Heart right ventricle (tissue), 16 donors: ENCODE data around the gene ADGRL3. TPM values are rescaled to one million over a fixed set of nuclear protein-coding genes. Genes with fewer than 3 reads are reported as not detected.

Experiments used
- ATAC-seq, 8 donors: fragments of 200-7000 bp; cut with Tn5 transposase; one replicate each; pipeline ENCODE4 v1.9.1; 2020; ENCODE audit warnings: mild to moderate bottlenecking in 8 of 8, moderate library complexity in 8 of 8, moderate number of reproducible peaks in 1 of 8
- DNase-seq, 2 donors: peaks; one replicate each; pipeline ENCODE4 v3.0.0-alpha.2; 2020
- H3K27ac ChIP-seq, 10 donors: fragments of 200-600 bp; sonication (generic) in 2 of 10; one replicate each; pipeline versions ENCODE4 v1.5.0 to v1.8.0; 2020 to 2022; ENCODE audit warnings: mild to moderate bottlenecking in 3 of 10
- H3K27me3 ChIP-seq, 7 donors: fragments of 200-600 bp; one replicate each; pipeline ENCODE4 v1.8.0; 2021 to 2022; ENCODE audit warnings: mild to moderate bottlenecking in 2 of 7
- H3K36me3 ChIP-seq, 9 donors: fragments of 200-600 bp; sonication (generic) in 1 of 9; one replicate each; pipeline versions ENCODE4 v1.5.0 to v1.8.0; 2020 to 2022; ENCODE audit warnings: mild to moderate bottlenecking in 2 of 9
- H3K4me1 ChIP-seq, 9 donors: fragments of 200-600 bp; sonication (generic) in 1 of 9; one replicate each; pipeline versions ENCODE4 v1.5.0 to v1.8.0; 2020 to 2022; ENCODE audit warnings: mild to moderate bottlenecking in 4 of 9
- H3K4me3 ChIP-seq, 10 donors: fragments of 200-600 bp; sonication (generic) in 2 of 10; one replicate each; pipeline versions ENCODE4 v1.5.0 to v1.8.0; 2020 to 2022; ENCODE audit warnings: mild to moderate bottlenecking in 7 of 10, moderate library complexity in 2 of 10
- H3K9me3 ChIP-seq, 11 donors: fragments of 200-600 bp in 10 of 11; sonication (generic) in 2 of 11; one replicate each; pipeline versions ENCODE4 v1.5.0 to v1.8.0; 2013 to 2022; ENCODE audit warnings: mild to moderate bottlenecking in 2 of 11, control low read depth in 1 of 11, moderate library complexity in 1 of 11
- WGBS, 2 donors: extraction: QIAGEN DNeasy Blood & Tissue Kit; methylation state at CpG; one replicate each; pipeline ENCODE4 v1.1.7; 2013; ENCODE audit warnings: inconsistent platforms in 1 of 2; 5-methylcytosine and 5-hydroxymethylcytosine counted together
- intact Hi-C, 10 donors: fragments of 100-400 bp; cut with DNase I; formaldehyde crosslinking; loops; one replicate each; pipeline versions ENCODE4 v1.11.1 to v1.14.2; 2022
- polyA plus RNA-seq, 2 donors: library from polyadenylated mRNA; stranded (reverse); fragments of 200-250 nt; gene quantifications; one replicate each; pipeline ENCODE4 v1.2.3, GENCODE V29; 2013
- total RNA-seq, 10 donors: library from RNA; stranded (reverse); fragmentation: NEBNext Ultra II Directional in 3 of 10; extraction: Animal tissue kit (Norgen Biotek cat#: 25700) in 3 of 10; gene quantifications; one replicate each; pipeline versions ENCODE4 v1.2.1 to v1.2.4, GENCODE V29; 2021 to 2023
- TF ChIP-seq, protein P1 (sequence below), 9 donors: fragments of 200-600 bp; sonication (generic) in 2 of 9; IDR thresholded peaks; one replicate each; pipeline versions ENCODE4 v1.5.0 to v1.8.0; 2021 to 2022; ENCODE audit warnings: antibody characterized with exemption in 9 of 9, mild to moderate bottlenecking in 5 of 9, moderate library complexity in 1 of 9
- donor health status: Arrhythmogenic right ventricular cardiomyopathy.
- donor health status: ischemic (EF 13 %, LVEDD 7.1; RV severe dilation, severe dysfunction).
- donor health status: healthy with polysubstance abuse.
- donor health status: DM: no; HTN: yes; CAD: no.
- donor health status: DM: no; HTN: no; CAD: no.
- donor health status: ischemic (EF 25% LVEDD 6.9; RV normal size, moderate dysfunction).
- donor health status: ischemic (EF 25% LVEDD 5.7; RV mildly dilated, moderate dysfunction).
- donor health status: healthy.
- donor health status: DM: yes; HTN: yes; CAD: no.
- donor health status: Ischemic cardiomyopathy.
- donor health status: ischemic (EF 35%, LVEDD 5.7; RV mildly dilated, moderate dysfunction).
- donor health status: nonischemic (EF 11% LVEDD 7.7; RV severe dilation, severe dysfunction).
- donor health status: DM: yes; HTN: yes; CAD: no.
- donor health status: PGD.
- donor health status: ischemic (EF 29% LVEDD 5.4; RV normal size, mild dysfunction).
- donor health status: nonischemic (EF 23%, LVEDD 6.1; RV moderate dilation, normal function).

ADGRL3 gene
- total and polyA plus RNA-seq, 12 donors = 0.36 to 20.9 (median 4.6) TPM

DNA sequence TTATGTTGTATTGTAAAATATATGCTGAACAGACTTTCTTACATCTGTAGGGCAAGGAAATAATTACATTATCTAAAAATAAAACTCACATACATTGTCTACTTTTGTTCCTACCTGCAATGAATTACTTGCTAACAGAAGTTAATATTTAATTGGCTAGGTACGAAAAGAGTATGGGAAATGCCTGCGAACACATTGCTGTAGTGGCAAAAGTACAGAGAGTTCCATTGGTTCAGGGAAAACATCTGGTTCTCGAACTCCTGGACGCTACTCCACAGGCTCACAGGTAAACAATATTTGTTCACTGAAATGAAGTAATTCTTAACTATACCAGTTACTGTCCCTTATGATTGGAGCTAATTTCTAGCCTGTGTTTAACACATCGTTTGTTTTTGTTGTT is 837.4 kb downstream of the ADGRL3 start:
- WGBS, 2 donors = 88 to 90% methylated on average over 5 of the region's 5 CpGs
- Histone ChIP-seq H3K36me3 (no peaks in the 10 kb centered on the region), H3K4me1 (no peaks in the 10 kb centered on the region), H3K9me3 (no peaks in the 10 kb centered on the region), H3K27ac (no peak overlapping the region), H3K27me3 (no peaks in the 10 kb centered on the region), H3K4me3 (no peak overlapping the region)
- TF ChIP-seq, protein P1, sequence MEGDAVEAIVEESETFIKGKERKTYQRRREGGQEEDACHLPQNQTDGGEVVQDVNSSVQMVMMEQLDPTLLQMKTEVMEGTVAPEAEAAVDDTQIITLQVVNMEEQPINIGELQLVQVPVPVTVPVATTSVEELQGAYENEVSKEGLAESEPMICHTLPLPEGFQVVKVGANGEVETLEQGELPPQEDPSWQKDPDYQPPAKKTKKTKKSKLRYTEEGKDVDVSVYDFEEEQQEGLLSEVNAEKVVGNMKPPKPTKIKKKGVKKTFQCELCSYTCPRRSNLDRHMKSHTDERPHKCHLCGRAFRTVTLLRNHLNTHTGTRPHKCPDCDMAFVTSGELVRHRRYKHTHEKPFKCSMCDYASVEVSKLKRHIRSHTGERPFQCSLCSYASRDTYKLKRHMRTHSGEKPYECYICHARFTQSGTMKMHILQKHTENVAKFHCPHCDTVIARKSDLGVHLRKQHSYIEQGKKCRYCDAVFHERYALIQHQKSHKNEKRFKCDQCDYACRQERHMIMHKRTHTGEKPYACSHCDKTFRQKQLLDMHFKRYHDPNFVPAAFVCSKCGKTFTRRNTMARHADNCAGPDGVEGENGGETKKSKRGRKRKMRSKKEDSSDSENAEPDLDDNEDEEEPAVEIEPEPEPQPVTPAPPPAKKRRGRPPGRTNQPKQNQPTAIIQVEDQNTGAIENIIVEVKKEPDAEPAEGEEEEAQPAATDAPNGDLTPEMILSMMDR (IDR thresholded peaks at IDR 0.05) = no peak
- intact Hi-C loops = no loop called here
- DNase-seq (no peak), ATAC-seq (no peak)

- DNase-seq (no peak), ATAC-seq (no peak)
- Histone ChIP-seq H3K4me1 (no peaks in the 10 kb centered on the region), H3K4me3 (no peak overlapping the region), H3K9me3 (no peaks in the 10 kb centered on the region), H3K27ac (no peak overlapping the region), H3K36me3 (no peaks in the 10 kb centered on the region), H3K27me3 (no peaks in the 10 kb centered on the region)
- intact Hi-C loops = no loop called here
- TF ChIP-seq, protein P1 (IDR thresholded peaks at IDR 0.05) = no peak
- WGBS, 2 donors = 63 to 76% methylated on average over 3 of the region's 3 CpGs
Measured at GRCh38 chr4:62051332-62051731, 851.2 kb downstream of the ADGRL3 start.

DNA sequence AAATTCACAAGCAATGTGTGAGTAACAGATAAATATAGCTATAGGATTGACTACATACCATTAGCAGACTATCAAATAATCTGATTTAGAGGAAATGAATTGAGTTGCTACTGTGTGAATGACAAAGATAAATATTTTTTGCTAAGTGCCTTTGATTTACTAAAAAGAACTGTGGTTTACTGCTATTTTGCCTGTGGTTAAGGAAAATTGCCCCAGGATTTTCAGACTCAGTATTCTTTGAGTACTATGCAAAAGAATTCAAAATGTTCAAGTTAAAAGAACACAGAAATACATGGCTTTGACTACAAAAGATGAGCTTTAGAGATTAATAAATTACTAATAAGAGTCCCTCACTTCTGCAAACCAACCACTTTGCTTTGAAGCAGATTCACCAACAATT is 853.8 kb downstream of the ADGRL3 start:
- H3K4me1 ChIP-seq = no peaks in the 10 kb centered on the region
- intact Hi-C loops = no loop called here
- no peaks in the 10 kb centered on the region for H3K36me3 ChIP-seq
- no peaks in the 10 kb centered on the region for H3K27me3 ChIP-seq
- H3K27ac ChIP-seq = no peak overlapping the region
- DNase-seq (no peak), ATAC-seq (no peak)
- no peak overlapping the region for H3K4me3 ChIP-seq
- TF ChIP-seq, protein P1 (IDR thresholded peaks at IDR 0.05) = no peak
- no peaks in the 10 kb centered on the region for H3K9me3 ChIP-seq

GRCh38 chr4:62057031-62057430 is 856.9 kb downstream of the ADGRL3 start:
- TF ChIP-seq, protein P1 (IDR thresholded peaks at IDR 0.05) = no peak
- Histone ChIP-seq H3K9me3 (no peaks in the 10 kb centered on the region), H3K27ac (no peak overlapping the region), H3K4me1 (no peaks in the 10 kb centered on the region), H3K36me3 (no peaks in the 10 kb centered on the region), H3K27me3 (no peaks in the 10 kb centered on the region), H3K4me3 (no peak overlapping the region)
- 95 to 96% methylated on average over 1 of the region's 1 CpG for WGBS, 2 donors
- DNase-seq (no peak), ATAC-seq (no peak)
- intact Hi-C loops = no loop called here

DNA sequence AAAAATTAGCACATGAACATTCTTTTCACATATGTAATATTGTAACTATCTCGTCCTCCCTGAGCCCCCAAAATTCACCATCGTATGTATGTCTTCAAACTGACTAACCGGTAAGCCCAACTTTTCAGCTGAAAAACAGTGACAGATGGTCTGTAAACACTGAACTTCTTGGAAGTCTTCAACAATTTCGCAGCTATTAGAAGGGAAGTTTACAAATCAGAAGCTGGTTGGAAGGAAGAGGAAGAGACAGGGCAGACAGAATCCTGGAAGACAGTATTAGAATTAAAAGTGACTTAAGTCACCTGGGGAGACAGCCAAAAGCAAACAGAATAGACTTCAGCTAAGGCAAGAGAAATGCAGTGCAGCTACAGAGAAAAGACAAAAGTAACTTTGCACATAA is 858.4 kb downstream of the ADGRL3 start:
- DNase-seq = no peak
- no peak overlapping the region for H3K4me3 ChIP-seq

More for the DNA sequence above, 858.4 kb downstream of the ADGRL3 start:
- TF ChIP-seq, protein P1 (IDR thresholded peaks at IDR 0.05) = no peak
- H3K27ac ChIP-seq = no peak overlapping the region
- H3K36me3 ChIP-seq = no peaks in the 10 kb centered on the region
- intact Hi-C loops = no loop called here
- 50 to 60% methylated on average over 4 of the region's 4 CpGs for WGBS, 2 donors
- no peaks in the 10 kb centered on the region for H3K4me1 ChIP-seq
- no peaks in the 10 kb centered on the region for H3K9me3 ChIP-seq
- no peaks in the 10 kb centered on the region for H3K27me3 ChIP-seq
- ATAC-seq = no peak
